ENCODE measurements around the gene UBE2F. TPM values are rescaled to one million over a fixed set of nuclear protein-coding genes. Genes with fewer than 3 reads are reported as not detected.
"Not testable (repeated sequence)": the region's sequence is repeated elsewhere in the genome, so short reads cannot be mapped to it uniquely, and the experiment has no call there.

The UBE2F gene
- total and polyA plus RNA-seq, 5 experiments from 2014 or later = 33.9 to 67.3 (median 41.5) TPM

- no peak for ATAC-seq
- POLR2A ChIA-PET = no interaction called here
- Mint-ChIP-seq H3K4me3 (no peak overlapping the region), H3K4me1 (peaks cover 0 to 12% (median 9%) of the 10 kb centered on the region in 4 donors), H3K36me3 (peaks cover 0 to 3% (median 2%) of the 10 kb centered on the region in 3 donors), H3K27ac (peak overlapping the region in 1 of 10 donors; percentile 32), H3K9me3 (peaks cover 0 to 6% (median 4%) of the 10 kb centered on the region in 9 donors), H3K27me3 (peaks cover 2 to 11% (median 8%) of the 10 kb centered on the region in 5 donors)
- DNase-seq = no peak
Observed at GRCh38 chr2:237951878-237952277, 14.9 kb upstream of the UBE2F start.

- Mint-ChIP-seq H3K9me3 (peaks cover 0 to 1% (median 0%) of the 10 kb centered on the region in 9 donors), H3K36me3 (no peaks in the 10 kb centered on the region), H3K27ac (no peak overlapping the region), H3K4me3 (no peak overlapping the region), H3K4me1 (peaks cover 4 to 16% (median 9%) of the 10 kb centered on the region in 4 donors), H3K27me3 (peaks cover 9 to 21% (median 16%) of the 10 kb centered on the region in 5 donors)
- no peak for ATAC-seq
- POLR2A ChIA-PET = no interaction called here
- DNase-seq = no peak
Observed at GRCh38 chr2:237952851-237953250, 14.0 kb upstream of the UBE2F start.

- ATAC-seq = peak; percentile 59 to 67
- Mint-ChIP-seq H3K27me3 (peaks cover 9 to 22% (median 17%) of the 10 kb centered on the region in 5 donors), H3K36me3 (peaks cover 0 to 3% (median 0%) of the 10 kb centered on the region in 3 donors), H3K4me1 (peaks cover 4 to 16% (median 9%) of the 10 kb centered on the region in 4 donors), H3K4me3 (no peak overlapping the region), H3K9me3 (peaks cover 0 to 1% (median 0%) of the 10 kb centered on the region in 9 donors), H3K27ac (no peak overlapping the region)
- DNase-seq = no peak
- POLR2A ChIA-PET = no interaction called here
Observed at GRCh38 chr2:237955640-237956401, 11.0 kb upstream of the UBE2F start.

- Mint-ChIP-seq H3K27ac (no peak overlapping the region), H3K4me1 (peaks cover 4 to 16% (median 9%) of the 10 kb centered on the region in 4 donors), H3K9me3 (peaks cover 0 to 4% (median 0%) of the 10 kb centered on the region in 9 donors), H3K27me3 (peaks cover 9 to 22% (median 17%) of the 10 kb centered on the region in 5 donors), H3K36me3 (peaks cover 0 to 3% (median 0%) of the 10 kb centered on the region in 3 donors), H3K4me3 (no peak overlapping the region)
- ATAC-seq = no peak
- POLR2A ChIA-PET = no interaction called here
- no peak for DNase-seq
Observed at GRCh38 chr2:237956402-237956736, 10.4 kb upstream of the UBE2F start.

GRCh38 chr2:237961637-237962036, 5.2 kb upstream of the UBE2F start:
- Mint-ChIP-seq H3K27ac (no peak overlapping the region), H3K36me3 (peaks cover 0 to 6% (median 3%) of the 10 kb centered on the region in 3 donors), H3K4me3 (no peak overlapping the region), H3K9me3 (peaks cover 0 to 27% (median 9%) of the 10 kb centered on the region in 9 donors), H3K27me3 (peaks cover 7 to 17% (median 13%) of the 10 kb centered on the region in 5 donors), H3K4me1 (peaks cover 6 to 17% (median 10%) of the 10 kb centered on the region in 4 donors)
- ATAC-seq (no peak), DNase-seq (no peak)
- POLR2A ChIA-PET = interaction anchor here (0.6 kb wide), 1 partner anchor 11 kb away, joined by 3 read pairs; no protein-coding TSS in a partner anchor

GRCh38 chr2:237962432-237963084, 4.3 kb upstream of the UBE2F start:
- H3K27ac Mint-ChIP-seq = no peak overlapping the region
- ATAC-seq = no peak
- POLR2A ChIA-PET = interaction anchor here (0.7 kb wide), 1 partner anchor 86 kb away, joined by 8 read pairs; no protein-coding TSS in a partner anchor

GRCh38 chr2:237963490-237963991, 3.3 kb upstream of the UBE2F start:
- H3K36me3 Mint-ChIP-seq, ATAC-seq, H3K4me3 Mint-ChIP-seq, H3K27ac Mint-ChIP-seq, DNase-seq, H3K27me3 Mint-ChIP-seq: not testable (repeated sequence)
- Mint-ChIP-seq H3K9me3 (peaks cover 0 to 27% (median 9%) of the 10 kb centered on the region in 9 donors), H3K4me1 (peaks cover 12 to 22% (median 13%) of the 10 kb centered on the region in 4 donors)
- POLR2A ChIA-PET = interaction anchor here (0.7 kb wide), 1 partner anchor 89 kb away, joined by 5 read pairs; no protein-coding TSS in a partner anchor

More at GRCh38 chr2:237962432-237963084, 4.3 kb upstream of the UBE2F start:
- H3K4me1 Mint-ChIP-seq = peaks cover 3 to 13% (median 3%) of the 10 kb centered on the region in 4 donors
- DNase-seq = no peak
- peaks cover 0 to 27% (median 9%) of the 10 kb centered on the region in 9 donors for H3K9me3 Mint-ChIP-seq
- H3K4me3 Mint-ChIP-seq = peak overlapping the region in 1 of 10 donors; percentile 16
- H3K27me3 Mint-ChIP-seq = peaks cover 0 to 8% (median 4%) of the 10 kb centered on the region in 5 donors
- peaks cover 0 to 6% (median 3%) of the 10 kb centered on the region in 3 donors for H3K36me3 Mint-ChIP-seq

- peak overlapping the region in 1 of 10 donors; percentile 9 for H3K27ac Mint-ChIP-seq
- H3K9me3 Mint-ChIP-seq = peaks cover 0 to 27% (median 9%) of the 10 kb centered on the region in 9 donors
- no peak for ATAC-seq
- no peak overlapping the region for H3K4me3 Mint-ChIP-seq
- H3K4me1 Mint-ChIP-seq = peaks cover 16 to 28% (median 19%) of the 10 kb centered on the region in 4 donors
- peaks cover 0 to 6% (median 3%) of the 10 kb centered on the region in 3 donors for H3K36me3 Mint-ChIP-seq
- POLR2A ChIA-PET = no interaction called here
- peaks cover 0 to under 1% (median 0%) of the 10 kb centered on the region in 5 donors for H3K27me3 Mint-ChIP-seq
- DNase-seq = peak in 1 of 10 donors; percentile 1
Observed at GRCh38 chr2:237964194-237964577, 2.6 kb upstream of the UBE2F start.

- no peak for ATAC-seq
- peaks cover 0 to 6% (median 3%) of the 10 kb centered on the region in 3 donors for H3K36me3 Mint-ChIP-seq
- peak overlapping the region in 9 of 10 donors; percentile 6 to 75 (median 48) for H3K4me3 Mint-ChIP-seq
- no peaks in the 10 kb centered on the region for H3K27me3 Mint-ChIP-seq
- peak overlapping the region in 2 of 10 donors; percentile 9 to 15 for H3K27ac Mint-ChIP-seq
- DNase-seq = peak in 1 of 10 donors; percentile 16
- peaks cover 0 to 27% (median 9%) of the 10 kb centered on the region in 9 donors for H3K9me3 Mint-ChIP-seq
- POLR2A ChIA-PET = no interaction called here
- peaks cover 22 to 34% (median 25%) of the 10 kb centered on the region in 4 donors for H3K4me1 Mint-ChIP-seq
Observed at GRCh38 chr2:237964578-237965404, 2.0 kb upstream of the UBE2F start.

- not testable (repeated sequence) for H3K36me3 Mint-ChIP-seq, H3K27me3 Mint-ChIP-seq, ATAC-seq
- Mint-ChIP-seq H3K4me1 (peaks cover 24 to 41% (median 34%) of the 10 kb centered on the region in 4 donors), H3K27ac (peak overlapping the region in 9 of 10 donors; percentile 73 to 89 (median 81)), H3K4me3 (peak overlapping the region; percentile 79 to 92 (median 86)), H3K9me3 (peaks cover 0 to 27% (median 9%) of the 10 kb centered on the region in 9 donors)
- POLR2A ChIA-PET = interaction anchor here (0.6 kb wide), 1 partner anchor 16 kb away, joined by 3 read pairs; no protein-coding TSS in a partner anchor
- peak in 1 of 10 donors; percentile 57 for DNase-seq
Observed at GRCh38 chr2:237965844-237966243, 970 bp upstream of the UBE2F start.

GRCh38 chr2:237966250-237966564, 607 bp upstream of the UBE2F start:
- POLR2A ChIA-PET = interaction anchor here (0.6 kb wide), 1 partner anchor 17 kb away, joined by 3 read pairs; no protein-coding TSS in a partner anchor
- Mint-ChIP-seq H3K27ac (peak overlapping the region; percentile 73 to 89 (median 82)), H3K4me3 (peak overlapping the region; percentile 79 to 92 (median 86)), H3K27me3 (no peaks in the 10 kb centered on the region), H3K36me3 (peaks cover 0 to 3% (median 3%) of the 10 kb centered on the region in 3 donors), H3K9me3 (peaks cover 0 to 25% (median 9%) of the 10 kb centered on the region in 9 donors), H3K4me1 (peaks cover 24 to 41% (median 37%) of the 10 kb centered on the region in 4 donors)
- ATAC-seq (no peak), DNase-seq (no peak)
